CD4-positive, alpha-beta T cell treated with Interleukin-2 at 100 ng/mL for 4 hours (primary cell): ENCODE measurements around the gene MAT2B.
"Not testable (repeated sequence)": the region's sequence is repeated elsewhere in the genome, so short reads cannot be mapped to it uniquely, and the experiment has no call there.

Source experiments
- DNase-seq: peaks from one replicate; pipeline ENCODE4 v3.0.0-alpha.2; 2020; ENCODE audit warnings: low spot score

Gene MAT2B

DNA sequence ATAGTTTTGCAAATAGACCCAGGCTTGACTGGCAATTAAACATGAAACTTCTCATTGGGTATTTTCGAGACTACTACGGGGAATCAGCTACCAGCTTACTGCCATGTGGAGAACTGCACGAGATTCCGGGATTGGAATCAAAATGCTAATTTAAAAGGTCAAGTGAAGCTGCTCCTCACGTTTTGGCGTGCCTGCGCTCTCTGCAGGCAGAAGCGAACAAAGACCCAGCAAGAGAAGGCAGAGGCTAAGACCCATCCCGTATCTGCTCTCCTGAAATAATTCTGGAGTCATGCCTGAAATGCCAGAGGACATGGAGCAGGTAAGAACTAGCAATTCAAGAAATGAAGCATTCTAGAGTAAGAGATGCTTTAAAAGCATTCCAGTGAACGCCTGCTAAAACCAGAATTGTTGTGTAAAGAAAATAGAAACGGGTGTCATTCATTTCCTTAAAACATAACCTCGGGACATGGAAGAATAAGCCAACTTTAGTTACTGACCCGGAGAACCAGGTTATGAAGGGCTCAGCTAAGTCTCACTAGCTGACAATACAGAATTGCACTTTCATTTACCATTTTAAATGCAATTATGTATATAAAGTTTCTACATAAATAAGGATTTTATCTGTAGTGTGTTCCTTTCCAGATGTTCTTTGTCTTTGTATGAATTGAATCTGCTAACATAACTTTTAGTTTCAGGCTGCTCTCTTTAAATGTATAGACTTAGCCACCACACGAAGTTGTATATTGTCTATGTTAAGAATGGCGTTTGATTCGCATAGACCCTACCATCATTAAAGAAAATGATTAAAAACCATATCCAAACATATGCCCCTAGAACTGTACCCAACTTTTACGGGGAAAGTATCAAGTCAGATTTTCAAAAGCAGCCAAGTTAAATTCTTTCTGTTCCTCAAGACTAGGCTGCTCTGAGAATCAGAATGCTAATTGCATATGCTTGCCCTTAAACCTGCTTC lies 2.0 kb upstream of the MAT2B start:
- DNase-seq, result peak; percentile 50

DNA sequence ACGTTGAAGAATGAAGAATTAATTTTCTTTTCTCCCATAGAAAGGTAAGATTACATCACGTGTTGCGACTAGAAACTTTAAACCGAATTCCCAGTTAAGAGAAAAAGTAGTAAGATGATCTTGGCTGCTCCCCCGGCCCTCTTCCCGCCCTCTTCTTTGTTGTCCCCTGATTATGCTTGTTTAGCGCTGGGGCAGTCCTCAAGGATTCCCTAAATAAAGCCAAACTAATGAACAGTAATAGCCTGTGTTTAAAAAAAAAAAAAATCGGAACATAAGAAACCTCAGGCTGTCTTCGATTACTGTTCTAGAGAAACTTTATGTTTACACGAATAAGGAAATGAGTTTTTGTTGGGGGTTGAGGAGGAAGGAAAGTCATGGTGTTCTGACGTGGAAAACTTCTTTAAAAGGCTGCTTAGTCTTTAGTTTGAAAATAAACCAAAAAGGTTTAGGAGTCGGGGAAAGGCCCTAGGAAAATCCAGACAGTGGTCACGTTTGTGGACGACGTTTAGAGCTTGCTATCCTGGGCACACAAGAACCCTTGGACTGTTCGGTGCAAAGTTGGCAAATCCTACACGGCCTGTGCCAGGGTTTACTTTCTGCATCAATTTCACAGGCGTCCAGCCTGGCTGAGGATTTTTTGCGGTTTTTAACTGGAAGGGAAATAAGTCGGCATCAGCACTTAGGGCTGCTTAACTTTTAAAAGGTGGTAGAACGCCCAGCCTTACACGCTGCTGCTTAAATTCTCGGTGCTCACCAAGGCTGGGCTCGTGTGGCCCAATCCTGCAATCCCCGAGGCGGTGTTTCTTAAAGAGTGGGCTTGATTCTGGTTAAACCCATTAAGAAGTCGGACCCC lies 1.1 kb upstream of the MAT2B start:
- peak; percentile 42 for DNase-seq

DNA sequence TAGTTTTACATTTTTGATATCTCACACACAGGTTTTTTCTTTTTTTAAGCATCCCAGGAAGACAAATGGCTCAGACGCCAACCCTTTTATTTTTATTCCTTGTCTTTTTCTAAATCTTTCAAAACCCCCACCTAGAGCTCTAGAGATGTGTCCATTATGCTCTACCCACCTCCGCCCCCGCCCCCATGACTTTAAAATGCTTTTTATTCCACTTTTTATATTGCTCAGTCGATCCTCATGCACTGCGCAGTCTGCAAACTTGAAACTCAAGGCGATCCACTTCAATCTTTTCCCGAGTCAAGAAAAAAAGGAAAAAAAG lies 411 bp upstream of the MAT2B start:
- no peak for DNase-seq

DNA sequence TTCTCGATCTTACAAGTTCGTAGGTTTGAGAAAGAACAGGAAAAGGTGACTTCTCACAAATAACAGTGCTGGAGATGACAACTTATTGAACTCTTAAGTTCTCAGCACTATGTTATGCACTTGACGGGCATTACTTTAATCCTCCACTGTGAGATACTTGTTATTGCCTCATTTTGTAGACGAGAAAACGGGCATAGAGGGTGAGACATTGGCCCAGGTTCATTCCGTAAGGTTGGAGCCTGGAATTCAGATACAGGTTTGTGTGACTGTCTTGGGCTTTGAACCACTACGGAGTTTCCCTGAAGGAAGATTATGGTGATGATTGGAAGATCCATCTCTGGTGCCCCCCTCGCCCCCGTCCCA lies 657 bp downstream of the MAT2B start:
- DNase-seq, result no peak

DNA sequence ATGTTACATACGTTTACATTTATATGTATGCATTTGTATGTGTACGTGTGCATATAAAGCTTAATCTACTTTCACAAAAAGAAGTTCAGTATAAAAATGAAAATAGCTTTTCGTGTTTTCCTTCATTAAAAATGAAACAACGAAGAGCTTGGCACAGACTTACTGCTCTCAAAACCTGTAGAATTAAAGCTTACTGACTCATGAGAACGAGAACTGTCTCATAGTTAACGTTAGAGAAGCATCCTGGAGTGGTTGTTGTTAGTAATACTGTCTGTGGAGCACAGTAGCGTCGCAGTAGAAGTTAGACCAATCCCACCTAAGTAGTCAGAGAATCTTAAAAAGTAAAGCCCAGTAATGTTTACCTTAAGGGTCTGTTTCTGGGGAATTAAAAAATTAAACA lies 1.3 kb downstream of the MAT2B start:
- DNase-seq, result peak; percentile 62

DNA sequence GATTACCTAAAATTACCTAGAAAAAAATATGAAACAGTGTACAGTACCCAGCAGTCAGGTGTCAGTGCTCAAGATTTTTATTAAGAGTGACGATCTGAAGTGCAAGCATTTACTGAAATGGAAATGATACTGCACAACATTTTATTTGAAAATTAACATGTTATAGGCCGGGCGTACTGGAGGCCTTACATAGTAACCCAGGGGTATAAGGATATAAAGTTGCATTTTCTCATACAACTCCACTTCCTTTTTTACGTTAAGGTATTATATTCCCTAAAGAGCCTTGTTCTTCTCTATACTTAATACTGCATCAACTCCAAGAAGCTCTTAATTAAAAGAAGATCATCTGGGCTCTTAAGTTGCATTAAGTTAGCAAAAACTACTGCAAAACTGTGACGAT lies 3.3 kb downstream of the MAT2B start:
- no peak for DNase-seq

DNA sequence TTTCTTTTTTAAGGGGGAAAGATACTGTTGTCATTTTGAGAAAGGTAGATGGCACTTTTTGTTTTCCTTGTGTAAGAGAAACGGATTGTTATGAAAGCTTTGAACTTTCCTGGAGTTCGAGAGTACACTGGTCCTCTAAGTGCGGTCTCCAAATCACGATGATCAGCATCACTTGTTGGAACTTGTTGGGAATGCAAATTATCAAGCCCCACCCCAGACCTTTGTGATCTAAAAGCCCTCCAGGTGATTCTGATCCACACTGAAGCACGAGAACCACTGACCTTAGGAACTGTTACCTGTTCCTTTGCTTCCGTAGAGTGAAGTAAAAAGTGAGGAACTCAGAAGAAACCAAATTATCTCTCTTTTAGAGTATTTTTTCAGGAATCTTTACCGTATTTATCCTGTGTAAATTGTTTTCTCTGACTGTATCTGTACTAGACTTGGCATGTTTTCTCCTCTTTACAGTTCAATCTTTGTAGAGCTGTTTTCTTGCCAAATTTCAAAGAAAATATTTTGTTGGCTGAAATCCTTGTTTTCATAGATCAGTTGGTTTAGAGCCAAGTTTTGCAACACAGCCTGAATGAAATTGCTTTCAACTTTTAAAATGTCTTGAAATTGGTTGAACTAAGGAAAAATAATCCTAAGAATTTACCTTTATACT lies 4.0 kb downstream of the MAT2B start:
- DNase-seq, result no peak

DNA sequence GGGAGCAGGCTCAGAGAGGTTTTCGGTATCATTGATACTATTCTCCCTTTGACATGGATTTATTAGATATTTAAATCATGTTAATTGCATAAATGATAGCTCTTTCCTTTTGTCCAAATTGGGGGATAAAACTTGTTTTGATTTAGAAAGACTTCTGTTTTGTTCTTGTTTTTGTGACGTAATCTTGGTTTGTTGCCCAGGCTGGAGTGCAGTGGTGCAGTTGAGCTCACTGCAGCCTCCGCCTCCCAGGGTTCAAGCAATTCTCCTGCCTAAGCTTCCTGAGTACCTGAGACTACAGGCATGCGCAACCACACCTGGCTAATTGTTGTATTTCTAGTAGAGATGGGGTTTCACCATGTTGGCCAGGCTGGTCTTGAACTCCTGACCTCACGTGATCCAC lies 7.1 kb downstream of the MAT2B start:
- DNase-seq, result no peak

DNA sequence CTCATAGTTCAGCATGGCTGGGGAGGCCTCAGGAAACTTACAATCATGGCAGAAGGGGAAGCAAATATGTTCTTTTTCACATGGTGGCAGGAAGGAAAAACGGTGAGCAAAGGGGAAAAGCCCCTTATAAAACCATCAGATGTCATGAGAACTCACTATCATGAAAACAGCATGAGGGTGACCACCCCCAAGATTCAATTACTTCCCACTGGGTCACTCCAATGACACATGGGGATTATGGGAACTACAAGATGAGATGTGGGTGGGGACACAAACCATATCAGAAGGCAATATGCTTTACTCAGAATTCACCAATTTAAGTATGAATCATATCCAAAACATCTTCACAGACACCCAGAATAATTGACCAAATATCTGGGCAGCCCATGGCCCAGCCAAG lies 19.7 kb downstream of the MAT2B start:
- no peak for DNase-seq

DNA sequence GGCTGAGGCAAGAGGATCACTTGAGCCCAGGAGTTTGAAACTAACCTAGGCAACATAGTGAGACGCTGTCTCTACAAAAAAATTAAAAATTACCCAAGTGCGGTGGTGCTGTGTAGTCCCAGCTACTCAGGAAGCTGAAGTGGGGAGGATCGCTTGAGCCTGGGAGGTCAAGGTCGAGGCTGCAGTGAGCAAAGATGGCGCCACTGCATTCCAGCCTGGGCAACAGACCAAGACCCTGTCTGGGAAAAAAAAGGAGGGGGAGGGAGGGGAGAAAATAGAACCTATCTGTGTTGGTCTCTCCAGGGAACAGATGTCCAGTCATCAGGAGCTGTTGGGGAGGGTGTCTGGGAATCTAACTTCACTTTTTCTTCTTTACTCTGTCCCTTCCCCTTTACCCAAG lies 24.3 kb downstream of the MAT2B start:
- DNase-seq, result no peak

DNA sequence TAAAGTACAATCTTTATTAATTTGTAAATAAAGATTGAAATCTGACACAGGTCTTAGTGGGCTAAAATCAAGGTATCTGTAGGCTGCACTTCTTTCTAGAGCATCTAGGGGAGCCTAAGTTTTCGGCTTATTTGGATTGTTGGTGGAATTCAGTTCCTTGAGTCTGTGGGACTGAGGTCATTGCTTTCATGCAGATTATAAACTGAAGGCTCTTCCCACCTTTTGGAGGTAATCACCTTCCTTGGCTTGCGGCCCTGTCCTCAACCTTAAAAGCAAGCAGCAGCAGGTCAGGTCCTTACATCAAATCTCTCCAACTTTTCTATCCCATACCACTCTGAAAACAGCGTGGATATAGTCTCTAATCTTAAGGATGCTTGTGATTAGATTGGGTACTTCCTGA lies 25.9 kb downstream of the MAT2B start:
- no peak for DNase-seq

DNA sequence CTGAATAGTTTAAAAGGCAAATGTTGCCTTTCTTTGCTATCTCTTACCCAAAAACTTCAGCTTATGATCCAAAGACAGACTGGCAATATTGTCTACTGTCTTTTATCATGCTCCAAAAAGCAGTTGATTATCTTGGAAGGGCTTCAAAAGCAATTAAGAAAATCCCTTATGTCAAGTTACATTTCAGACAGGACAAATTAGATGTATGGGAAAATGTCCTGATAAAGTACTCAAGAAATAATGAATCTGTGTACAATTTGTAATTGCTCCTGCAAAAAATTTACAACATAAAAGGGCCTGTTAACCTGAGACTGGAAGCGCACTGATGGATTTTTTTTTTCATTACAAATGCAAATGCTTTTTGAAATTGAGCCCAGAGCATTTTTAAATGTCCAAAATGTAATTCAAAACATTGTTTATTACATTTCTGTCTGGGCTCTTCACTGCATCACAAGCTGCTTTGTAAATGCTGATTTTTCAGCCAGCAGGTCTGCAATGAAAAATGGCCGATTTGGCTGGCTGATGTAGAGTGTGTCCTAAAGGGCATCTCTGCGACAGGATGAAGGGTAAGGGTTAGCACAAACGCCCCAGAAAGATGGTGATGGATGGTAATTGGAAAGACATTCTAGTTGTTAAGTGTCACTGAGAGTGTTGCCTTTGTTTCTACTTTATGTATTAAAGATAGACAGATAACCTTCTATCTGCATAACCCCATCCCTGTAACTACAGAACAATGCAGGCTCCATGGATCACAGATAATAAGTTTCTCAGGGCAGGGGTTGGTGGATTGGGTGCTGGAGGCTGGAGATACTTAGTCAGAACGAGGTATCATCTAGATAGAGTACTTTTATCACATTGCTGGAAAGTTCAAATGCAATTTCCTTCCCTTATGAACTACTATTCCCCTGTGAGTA lies 27.0 kb downstream of the MAT2B start:
- no peak for DNase-seq

DNA sequence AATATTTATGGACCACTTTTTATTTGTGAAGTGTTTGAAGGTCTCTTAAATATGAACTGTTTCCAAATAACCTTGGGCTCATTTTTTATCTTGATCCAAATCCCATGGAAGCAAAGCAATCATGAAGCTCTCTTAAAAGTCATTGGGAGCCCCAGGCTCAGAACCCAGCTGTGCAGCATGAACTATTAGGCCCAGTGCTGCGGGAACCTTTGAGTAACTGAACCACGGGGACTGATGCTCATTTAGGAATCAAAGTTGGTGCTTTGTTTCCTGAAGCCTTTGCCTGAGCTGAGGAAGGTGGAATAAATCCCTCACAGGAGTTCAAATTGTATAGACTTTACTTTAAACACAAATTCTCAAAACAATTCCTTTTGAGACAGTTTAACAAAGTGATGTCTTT lies 27.8 kb downstream of the MAT2B start:
- no peak for DNase-seq

DNA sequence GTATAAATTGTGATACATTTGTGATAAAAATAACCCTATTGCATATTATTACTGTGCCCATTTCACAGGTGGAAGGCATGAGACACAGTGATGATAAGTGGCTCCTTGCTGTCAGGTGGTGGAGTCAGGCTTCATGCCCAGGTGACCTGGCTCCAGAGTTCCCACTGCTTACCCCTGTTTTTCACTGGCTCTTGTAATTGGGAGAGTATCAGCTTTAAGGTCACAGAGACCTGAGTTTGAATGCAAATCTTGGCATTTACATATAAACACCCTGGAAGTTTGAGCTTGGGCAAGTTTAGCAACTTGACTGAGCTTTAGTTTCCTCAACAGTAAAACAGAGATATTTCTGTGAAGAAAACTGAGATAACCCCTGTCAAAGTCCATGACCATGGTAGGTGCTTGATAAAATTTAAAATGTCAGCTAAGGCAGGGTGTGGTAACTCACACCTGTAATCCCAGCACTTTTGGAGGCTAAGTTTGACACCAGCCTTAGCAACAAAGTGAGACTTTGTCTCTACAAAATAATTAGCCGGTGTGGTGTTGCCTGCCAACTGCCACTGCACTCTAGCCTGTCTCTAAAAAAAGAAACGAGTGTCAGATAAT lies 29.2 kb downstream of the MAT2B start:
- DNase-seq, result no peak

DNA sequence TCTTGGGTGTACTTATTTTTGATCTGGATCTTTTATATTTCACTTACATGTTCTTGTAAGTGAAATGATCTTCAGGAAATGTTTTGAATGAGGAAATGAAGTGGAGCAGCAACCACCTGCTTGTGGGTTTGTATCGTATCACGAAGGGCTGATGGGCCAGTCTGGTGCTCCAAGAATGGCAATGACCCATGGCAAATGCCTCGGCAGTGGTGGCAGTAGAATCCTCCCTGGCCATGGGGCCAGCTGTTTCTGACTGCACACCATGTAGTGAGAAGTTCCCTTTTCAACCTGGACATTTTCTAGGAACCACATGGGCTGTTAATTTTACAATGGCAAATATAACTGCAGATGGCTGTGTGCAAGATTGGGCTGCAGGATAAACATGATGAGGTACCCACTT lies 29.9 kb downstream of the MAT2B start:
- no peak for DNase-seq

DNA sequence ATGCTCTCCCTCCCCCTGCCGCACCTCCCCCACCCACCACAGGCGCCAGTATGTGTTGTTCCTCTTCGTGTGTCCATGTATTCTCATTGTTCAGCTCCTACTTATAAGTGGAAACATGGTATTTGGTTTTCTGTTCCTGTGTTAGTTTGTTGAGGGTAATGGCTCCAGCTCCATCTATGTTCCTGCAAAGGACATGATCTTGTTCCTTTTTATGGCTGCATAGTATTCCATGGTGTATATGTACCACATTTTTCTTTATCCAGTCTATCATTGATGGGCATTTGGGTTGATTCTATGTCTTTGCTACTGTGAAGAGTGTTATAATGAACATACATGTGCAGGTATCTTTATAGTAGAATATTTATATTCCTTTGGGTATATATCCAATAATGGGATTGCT lies 31.0 kb downstream of the MAT2B start:
- DNase-seq, result not testable (repeated sequence)

DNA sequence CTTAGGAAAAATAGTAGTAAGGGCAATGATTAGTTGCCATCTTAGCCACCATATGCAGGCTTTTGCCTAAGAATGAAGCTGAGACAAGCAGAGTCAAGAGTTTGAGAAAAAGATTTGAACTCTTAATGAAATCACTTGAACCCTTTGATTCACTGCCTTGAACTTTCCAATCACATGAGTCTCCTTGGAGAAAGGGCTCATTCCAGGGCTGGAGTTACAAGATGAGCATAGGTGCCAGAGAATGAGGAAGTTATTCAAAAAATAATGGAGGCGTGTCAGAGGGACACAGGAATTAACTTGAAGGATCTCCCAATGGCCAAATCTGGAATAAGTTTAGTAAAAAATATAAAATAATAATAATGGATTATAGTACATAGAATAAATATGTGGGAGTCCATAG lies 35.3 kb downstream of the MAT2B start:
- no peak for DNase-seq

DNA sequence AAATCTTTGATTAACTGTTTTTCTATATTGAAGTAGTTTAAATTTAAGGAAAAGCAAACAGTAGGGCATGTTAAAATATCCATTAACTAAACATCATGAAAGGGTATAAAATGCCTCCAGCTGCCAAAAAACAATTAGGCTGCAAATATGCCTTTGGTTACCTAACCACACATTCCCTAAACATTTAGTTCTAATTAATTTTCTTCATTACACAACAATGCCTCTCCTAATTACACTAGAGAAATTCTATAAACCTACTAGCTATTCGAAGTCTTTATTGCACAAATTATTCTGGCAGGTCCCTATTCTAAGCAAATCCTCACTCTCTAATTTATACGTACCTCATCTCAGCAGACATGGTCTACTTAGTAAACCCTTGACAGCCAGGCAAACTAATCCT lies 37.4 kb downstream of the MAT2B start:
- no peak for DNase-seq

DNA sequence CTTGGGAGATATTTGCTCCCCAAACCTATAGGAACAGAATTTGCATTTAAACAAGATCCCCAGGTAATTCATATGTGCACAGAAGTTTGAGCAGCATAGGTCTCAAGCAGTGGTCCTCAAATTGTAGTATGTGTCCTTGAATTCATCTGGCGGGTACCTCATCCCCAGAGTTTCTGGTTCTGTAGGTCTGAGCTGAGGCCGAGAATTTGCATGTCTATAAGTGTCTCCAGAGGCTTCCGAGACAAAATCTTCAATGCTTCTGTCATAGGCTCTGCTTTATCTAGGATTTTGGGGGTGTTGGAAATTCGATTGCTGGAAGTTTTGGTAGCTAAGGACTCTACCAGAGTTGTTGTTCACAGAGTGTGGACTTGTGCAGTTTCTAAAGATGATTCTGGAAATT lies 38.6 kb downstream of the MAT2B start:
- no peak for DNase-seq

DNA sequence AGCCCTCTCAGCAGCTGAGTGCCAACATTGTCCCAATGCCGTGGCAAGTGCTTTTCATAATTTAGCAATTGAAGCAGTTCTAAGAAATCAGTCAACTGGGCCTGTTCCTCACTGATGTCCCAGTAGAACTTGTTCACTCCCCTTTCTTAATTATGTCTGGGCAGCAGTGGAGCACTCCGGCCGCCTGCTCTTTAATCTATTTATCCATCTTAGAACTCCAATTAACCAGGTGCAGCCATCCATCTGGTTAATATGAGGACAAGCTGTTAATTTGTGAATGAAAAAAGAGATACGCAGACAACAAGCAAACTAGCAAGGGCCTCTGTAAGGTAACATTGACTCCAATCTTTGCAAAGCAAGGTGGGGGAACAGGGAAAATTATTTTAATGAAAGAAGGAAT lies 39.4 kb downstream of the MAT2B start:
- no peak for DNase-seq

DNA sequence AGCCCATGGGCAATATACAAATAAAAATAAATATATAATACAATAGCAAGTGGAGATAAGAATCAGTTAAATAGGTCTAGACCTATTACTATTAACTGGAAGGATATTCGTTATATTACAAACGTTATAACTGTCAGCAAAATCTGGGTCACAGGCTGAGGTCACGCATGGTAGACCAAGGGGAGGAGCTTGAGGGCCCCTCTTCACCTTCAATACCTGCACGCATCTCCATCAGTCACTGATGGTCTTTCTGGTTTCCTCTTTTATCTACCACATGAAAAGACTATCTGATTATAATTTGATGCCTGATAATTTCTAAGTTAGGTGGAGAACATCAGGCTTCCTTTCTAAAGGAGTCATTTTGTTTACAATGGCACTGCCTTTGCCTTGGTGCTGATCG lies 43.2 kb downstream of the MAT2B start:
- DNase-seq, result no peak
